IMR-90 (cell line): ENCODE measurements around the gene TAS2R14. TPM values are rescaled to one million over a fixed set of nuclear protein-coding genes. Genes with fewer than 3 reads are reported as not detected.

Experiments
- ATAC-seq: fragments of 200-7000 bp; cut with Tn5 transposase; 2 replicates; pipeline ENCODE4 v1.9.1; 2020; ENCODE audit warnings: low read depth, mild to moderate bottlenecking, moderate library complexity
- BruUV-seq: library from RNA; stranded (reverse); fragments of 400-500 nt; replicated peaks from 2 replicates; lab custom pipeline; 2021; lab: Mats Ljungman, UMichigan
- CTCF ChIA-PET: fragments of 300-600 bp; formaldehyde crosslinking; extraction: SDS; loops from one replicate; lab custom pipeline; 2021; ENCODE audit warnings: antibody characterized with exemption; lab: Yijun Ruan, JAX
- POLR2A ChIA-PET: fragments of 300-600 bp; sonication (Branson Sonifier 250); formaldehyde crosslinking; loops from one replicate; lab custom pipeline; 2022; ENCODE audit warnings: antibody characterized with exemption; ENCODE audit not compliant: unreplicated experiment; lab: Charles Lee
- DNase-seq: peaks from one replicate; pipeline ENCODE4 v3.0.0; 2013
- H2AFZ ChIP-seq: replicated peaks from 2 replicates; pipeline ENCODE3; 2013; ENCODE audit warnings: low read length, mild to moderate bottlenecking; ENCODE audit not compliant: poor library complexity
- H2AK5ac ChIP-seq: 2 replicates; pipeline ENCODE4 v1.6.1; 2013; ENCODE audit warnings: low read depth, low read length, inconsistent platforms
- H2AK9ac ChIP-seq: replicated peaks from 2 replicates; pipeline ENCODE3; 2013; ENCODE audit warnings: mild to moderate bottlenecking, low read depth, low read length, moderate library complexity; ENCODE audit not compliant: poor library complexity
- H2BK120ac ChIP-seq: 2 replicates; pipeline ENCODE4 v1.6.1; 2013; ENCODE audit warnings: low read depth, low read length, inconsistent platforms
- H2BK15ac ChIP-seq: 3 replicates; pipeline ENCODE4 v1.6.1; 2013; ENCODE audit warnings: low read depth, low read length, inconsistent platforms
- H2BK20ac ChIP-seq: 2 replicates; pipeline ENCODE4 v1.6.1; 2013; ENCODE audit warnings: low read depth, mild to moderate bottlenecking, inconsistent platforms, low read length, moderate library complexity
- H2BK5ac ChIP-seq: 2 replicates; pipeline ENCODE4 v1.6.1; 2013; ENCODE audit warnings: mild to moderate bottlenecking, low read depth, low read length, inconsistent platforms; ENCODE audit not compliant: poor library complexity, severe bottlenecking
- H3K14ac ChIP-seq: replicated peaks from 2 replicates; pipeline ENCODE4 v1.6.1; 2013; ENCODE audit warnings: low read depth, low read length, inconsistent platforms
- H3K18ac ChIP-seq: 2 replicates; pipeline ENCODE4 v1.6.1; 2013; ENCODE audit warnings: low read depth, low read length, control low read depth
- H3K23ac ChIP-seq: 2 replicates; pipeline ENCODE4 v1.6.1; 2013; ENCODE audit warnings: low read depth, low read length, inconsistent platforms
- H3K27ac ChIP-seq: 2 replicates; pipeline ENCODE4 v1.5.1; 2013; ENCODE audit warnings: mild to moderate bottlenecking, control low read depth, low read length; ENCODE audit not compliant: insufficient read depth
- H3K27me3 ChIP-seq: 2 replicates; pipeline ENCODE4 v1.6.1; 2013; ENCODE audit warnings: low read length; ENCODE audit not compliant: control insufficient read depth, insufficient read depth
- H3K36me3 ChIP-seq: 2 replicates; pipeline ENCODE4 v1.6.1; 2013; ENCODE audit warnings: low read length, mixed read lengths; ENCODE audit not compliant: control insufficient read depth, insufficient read depth
- H3K4ac ChIP-seq: 2 replicates; pipeline ENCODE4 v1.6.1; 2013; ENCODE audit warnings: low read depth, low read length, inconsistent platforms
- H3K4me1 ChIP-seq: 2 replicates; pipeline ENCODE4 v1.6.1; 2013; ENCODE audit warnings: low read length, mixed read lengths; ENCODE audit not compliant: control insufficient read depth, insufficient read depth
- H3K4me2 ChIP-seq: 2 replicates; pipeline ENCODE4 v1.6.1; 2013; ENCODE audit warnings: low read depth, mild to moderate bottlenecking, control low read depth, low read length, moderate library complexity
- H3K4me3 ChIP-seq: 2 replicates; pipeline ENCODE4 v1.5.1; 2013; ENCODE audit warnings: low read depth, mild to moderate bottlenecking, control low read depth, low read length, moderate library complexity; ENCODE audit not compliant: insufficient read depth
- H3K56ac ChIP-seq: 2 replicates; pipeline ENCODE4 v1.6.1; 2013; ENCODE audit warnings: low read length, inconsistent platforms; ENCODE audit not compliant: insufficient read depth; ENCODE audit errors: extremely low read depth
- H3K79me1 ChIP-seq, 2 experiments: 2 replicates each; pipeline ENCODE4 v1.6.1; 2013; ENCODE audit warnings: low read length in 2 of 2, inconsistent platforms in 1 of 2, low read depth in 1 of 2
- H3K9ac ChIP-seq: 2 replicates; pipeline ENCODE4 v1.6.1; 2013; ENCODE audit warnings: low read depth, low read length, control low read depth
- H3K9me1 ChIP-seq: 2 replicates; pipeline ENCODE4 v1.6.1; 2013; ENCODE audit warnings: low read length, inconsistent platforms; ENCODE audit not compliant: insufficient read depth
- H3K9me3 ChIP-seq: 2 replicates; pipeline ENCODE4 v1.6.1; 2013; ENCODE audit warnings: low read length; ENCODE audit not compliant: control insufficient read depth, insufficient read depth
- H4K20me1 ChIP-seq: 2 replicates; pipeline ENCODE4 v1.6.1; 2013; ENCODE audit warnings: low read length, inconsistent platforms; ENCODE audit not compliant: insufficient read depth
- H4K5ac ChIP-seq: 2 replicates; pipeline ENCODE4 v1.6.1; 2013; ENCODE audit warnings: mild to moderate bottlenecking, low read depth, low read length, control low read depth
- H4K8ac ChIP-seq, 2 experiments: 2 replicates each; pipeline ENCODE4 v1.6.1; 2013; ENCODE audit warnings: low read depth in 2 of 2, low read length in 2 of 2, control low read depth in 1 of 2, inconsistent platforms in 1 of 2
- H4K91ac ChIP-seq: 2 replicates; pipeline ENCODE4 v1.6.1; 2013; ENCODE audit warnings: low read depth, low read length, inconsistent platforms; ENCODE audit not compliant: insufficient read depth
- BHLHE40 ChIP-seq: fragments of 150-350 bp; IDR thresholded peaks from 2 replicates; pipeline ENCODE4 v1.6.1; 2016; ENCODE audit warnings: mild to moderate bottlenecking, low read depth, low read length
- CEBPB ChIP-seq: IDR thresholded peaks from 2 replicates; pipeline ENCODE4 v1.6.1; 2012; ENCODE audit warnings: low read depth, low read length, improper control_type of control experiment
- CHD1 ChIP-seq: IDR thresholded peaks from 2 replicates; pipeline ENCODE4 v1.6.1; 2012; ENCODE audit warnings: low read depth, low read length, improper control_type of control experiment
- FOS ChIP-seq: fragments of 150-350 bp; IDR thresholded peaks from 2 replicates; pipeline ENCODE4 v1.6.1; 2016; ENCODE audit warnings: low read depth, low read length
- MAFK ChIP-seq: IDR thresholded peaks from 2 replicates; pipeline ENCODE4 v1.6.1; 2012; ENCODE audit warnings: low read depth, low read length, improper control_type of control experiment
- MAZ ChIP-seq: IDR thresholded peaks from 2 replicates; pipeline ENCODE4 v1.6.1; 2012; ENCODE audit warnings: low read depth, mild to moderate bottlenecking, low read length, improper control_type of control experiment, moderate library complexity, borderline replicate concordance
- MXI1 ChIP-seq: IDR thresholded peaks from 2 replicates; pipeline ENCODE4 v1.6.1; 2012; ENCODE audit warnings: low read depth, mild to moderate bottlenecking, low read length, moderate library complexity, borderline replicate concordance
- NFE2L2 ChIP-seq: fragments of 150-350 bp; IDR thresholded peaks from 2 replicates; pipeline ENCODE4 v1.6.1; 2016; ENCODE audit warnings: low read depth, mild to moderate bottlenecking, low read length
- POLR2A ChIP-seq: IDR thresholded peaks from 2 replicates; pipeline ENCODE4 v1.6.1; 2012; ENCODE audit warnings: mild to moderate bottlenecking, low read depth, low read length
- RAD21 ChIP-seq: IDR thresholded peaks from 2 replicates; pipeline ENCODE4 v1.6.1; 2012; ENCODE audit warnings: low read length, improper control_type of control experiment
- RCOR1 ChIP-seq: IDR thresholded peaks from 2 replicates; pipeline ENCODE4 v1.6.1; 2012; ENCODE audit warnings: mild to moderate bottlenecking, low read length, improper control_type of control experiment; ENCODE audit not compliant: insufficient replicate concordance
- RFX5 ChIP-seq: IDR thresholded peaks from 2 replicates; pipeline ENCODE4 v1.8.0; 2012; ENCODE audit warnings: low read depth, mild to moderate bottlenecking, low read length, moderate library complexity
- SMC3 ChIP-seq: fragments of 150-350 bp; IDR thresholded peaks from 2 replicates; pipeline ENCODE4 v1.6.1; 2016; ENCODE audit warnings: low read depth, mild to moderate bottlenecking, antibody characterized with exemption, low read length, moderate library complexity
- WGBS, 2 experiments: methylation state at CpG; one replicate each; pipeline versions ENCODE4 v1.1.5 to v1.1.7; 2013; ENCODE audit warnings: missing lambda C conversion rate in 2 of 2; ENCODE audit not compliant: insufficient read length in 1 of 2; ENCODE audit errors: extremely low coverage in 2 of 2; 5-methylcytosine and 5-hydroxymethylcytosine counted together
- dilution Hi-C: fragments of 300-500 bp; cut with HindIII; formaldehyde crosslinking; loops from one replicate; pipeline ENCODE4 v1.14.3; 2018; ENCODE audit warnings: low sequenced_read_pairs; ENCODE audit not compliant: unreplicated experiment
- in situ Hi-C: fragments of 300-500 bp; cut with MboI; formaldehyde crosslinking; loops from 3 replicates; pipeline ENCODE4 v1.14.3; 2019; ENCODE audit warnings: low sequenced_read_pairs, inconsistent platforms, mixed read lengths
- intact Hi-C: fragments of 100-400 bp; cut with micrococcal nuclease; formaldehyde crosslinking; loops from 2 replicates; pipeline ENCODE4 v1.10.0; 2022
- polyA plus RNA-seq, 3 experiments: library from polyadenylated mRNA; depleted of rRNA; stranded (reverse); fragments of >200 nt; gene quantifications; 2 replicates each; pipeline ENCODE4 v1.2.3, GENCODE V29; 2012; ENCODE audit warnings: low replicate concordance in 1 of 3
- total RNA-seq: library from RNA; depleted of rRNA; stranded (reverse); fragments of >200 nt; gene quantifications from 2 replicates; pipeline ENCODE4 v1.2.3, GENCODE V29; 2012
- TF ChIP-seq, protein P1 (sequence below): fragments of 150-350 bp; IDR thresholded peaks from 2 replicates; pipeline ENCODE4 v1.6.1; 2017; ENCODE audit warnings: mild to moderate bottlenecking, antibody characterized with exemption, low read length, low read depth
- TF ChIP-seq, protein P2 (sequence below): conservative IDR thresholded peaks from 2 replicates; pipeline ENCODE4 v1.5.1; 2012; ENCODE audit warnings: mild to moderate bottlenecking, low read depth, low read length, improper control_type of control experiment
- TF ChIP-seq, protein P3 (sequence below): fragments of 150-350 bp; IDR thresholded peaks from 2 replicates; pipeline ENCODE4 v1.6.1; 2016; ENCODE audit warnings: low read depth, mild to moderate bottlenecking, low read length, moderate library complexity, borderline replicate concordance

TAS2R14 gene
- total and polyA plus RNA-seq, 2 of the 4 experiments (the other 2 are of a cell fraction): 1.6 to 2.0 TPM

DNA sequence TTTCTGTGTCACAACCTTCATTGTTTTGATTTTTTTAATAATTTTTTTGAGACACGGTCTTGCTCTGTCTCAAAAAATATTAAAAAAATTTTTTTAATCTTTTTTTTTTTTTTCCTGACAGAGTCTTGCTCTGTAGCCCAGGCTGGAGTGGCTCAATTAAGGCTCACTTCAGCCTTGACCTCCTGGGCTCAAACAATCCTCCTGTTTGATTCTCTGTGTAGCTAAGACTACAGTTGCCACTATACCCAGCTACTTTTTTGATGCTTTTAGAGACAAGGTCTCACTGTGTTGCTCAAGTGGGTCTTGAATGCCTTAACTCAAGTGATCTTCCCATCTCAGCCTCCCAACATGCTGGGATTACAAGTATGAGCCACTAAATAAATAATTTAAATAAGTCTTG, 19.3 kb downstream of the TAS2R14 start:
- Histone ChIP-seq H2AFZ (no peak overlapping the region), H3K36me3 (no peaks in the 10 kb centered on the region), H2BK120ac (no peak overlapping the region), H3K9ac (no peak overlapping the region), H3K9me3 (no peaks in the 10 kb centered on the region), H3K14ac (no peak overlapping the region), H2BK15ac (no peak overlapping the region), H3K27ac (no peak overlapping the region), H3K18ac (no peak overlapping the region), H4K91ac (no peak overlapping the region), H3K4me2 (no peak overlapping the region), H2BK5ac (no peak overlapping the region), H2AK5ac (peak overlapping the region; percentile 8; the same call in 1 of the 2 replicates), H3K56ac (no peak overlapping the region), H3K27me3 (no peaks in the 10 kb centered on the region), H3K23ac (no peak overlapping the region), H3K9me1 (no peaks in the 10 kb centered on the region), H4K8ac (no peak overlapping the region), H3K4ac (no peak overlapping the region), H2BK20ac (no peak overlapping the region), H3K4me3 (no peak overlapping the region), H4K20me1 (no peaks in the 10 kb centered on the region), H3K4me1 (no peaks in the 10 kb centered on the region), H4K5ac (no peak overlapping the region), H3K79me1 (no peaks in the 10 kb centered on the region), H2AK9ac (no peak overlapping the region)
- DNase-seq (no peak), ATAC-seq (no peak)
- intact Hi-C loops: no loop called here
- BruUV-seq: no TSS peak
- no peak for TF ChIP-seq RCOR1
- TF ChIP-seq, protein P1, sequence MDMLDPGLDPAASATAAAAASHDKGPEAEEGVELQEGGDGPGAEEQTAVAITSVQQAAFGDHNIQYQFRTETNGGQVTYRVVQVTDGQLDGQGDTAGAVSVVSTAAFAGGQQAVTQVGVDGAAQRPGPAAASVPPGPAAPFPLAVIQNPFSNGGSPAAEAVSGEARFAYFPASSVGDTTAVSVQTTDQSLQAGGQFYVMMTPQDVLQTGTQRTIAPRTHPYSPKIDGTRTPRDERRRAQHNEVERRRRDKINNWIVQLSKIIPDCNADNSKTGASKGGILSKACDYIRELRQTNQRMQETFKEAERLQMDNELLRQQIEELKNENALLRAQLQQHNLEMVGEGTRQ: no peak
- no peak for TF ChIP-seq SMC3
- TF ChIP-seq, protein P2, sequence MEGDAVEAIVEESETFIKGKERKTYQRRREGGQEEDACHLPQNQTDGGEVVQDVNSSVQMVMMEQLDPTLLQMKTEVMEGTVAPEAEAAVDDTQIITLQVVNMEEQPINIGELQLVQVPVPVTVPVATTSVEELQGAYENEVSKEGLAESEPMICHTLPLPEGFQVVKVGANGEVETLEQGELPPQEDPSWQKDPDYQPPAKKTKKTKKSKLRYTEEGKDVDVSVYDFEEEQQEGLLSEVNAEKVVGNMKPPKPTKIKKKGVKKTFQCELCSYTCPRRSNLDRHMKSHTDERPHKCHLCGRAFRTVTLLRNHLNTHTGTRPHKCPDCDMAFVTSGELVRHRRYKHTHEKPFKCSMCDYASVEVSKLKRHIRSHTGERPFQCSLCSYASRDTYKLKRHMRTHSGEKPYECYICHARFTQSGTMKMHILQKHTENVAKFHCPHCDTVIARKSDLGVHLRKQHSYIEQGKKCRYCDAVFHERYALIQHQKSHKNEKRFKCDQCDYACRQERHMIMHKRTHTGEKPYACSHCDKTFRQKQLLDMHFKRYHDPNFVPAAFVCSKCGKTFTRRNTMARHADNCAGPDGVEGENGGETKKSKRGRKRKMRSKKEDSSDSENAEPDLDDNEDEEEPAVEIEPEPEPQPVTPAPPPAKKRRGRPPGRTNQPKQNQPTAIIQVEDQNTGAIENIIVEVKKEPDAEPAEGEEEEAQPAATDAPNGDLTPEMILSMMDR: no peak
- TF ChIP-seq CHD1: no peak
- no peak for TF ChIP-seq FOS
- TF ChIP-seq MXI1: no peak
- TF ChIP-seq POLR2A: no peak
- TF ChIP-seq BHLHE40: no peak
- no peak for TF ChIP-seq MAZ
- no peak for TF ChIP-seq RAD21
- TF ChIP-seq MAFK: no peak
- TF ChIP-seq CEBPB: no peak
- TF ChIP-seq, protein P3, sequence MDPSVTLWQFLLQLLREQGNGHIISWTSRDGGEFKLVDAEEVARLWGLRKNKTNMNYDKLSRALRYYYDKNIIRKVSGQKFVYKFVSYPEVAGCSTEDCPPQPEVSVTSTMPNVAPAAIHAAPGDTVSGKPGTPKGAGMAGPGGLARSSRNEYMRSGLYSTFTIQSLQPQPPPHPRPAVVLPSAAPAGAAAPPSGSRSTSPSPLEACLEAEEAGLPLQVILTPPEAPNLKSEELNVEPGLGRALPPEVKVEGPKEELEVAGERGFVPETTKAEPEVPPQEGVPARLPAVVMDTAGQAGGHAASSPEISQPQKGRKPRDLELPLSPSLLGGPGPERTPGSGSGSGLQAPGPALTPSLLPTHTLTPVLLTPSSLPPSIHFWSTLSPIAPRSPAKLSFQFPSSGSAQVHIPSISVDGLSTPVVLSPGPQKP: no peak
- TF ChIP-seq NFE2L2: no peak
- TF ChIP-seq RFX5: no peak
- in situ Hi-C loops: no loop called here
- ChIA-PET POLR2A (no interaction called here), CTCF (no interaction called here)
- dilution Hi-C loops: no loop called here
- WGBS, 2 experiments: no CpG with 5 or more reads among the region's 1 CpG
